ENCODE data around the gene SEC63. TPM values are rescaled to one million over a fixed set of nuclear protein-coding genes. Genes with fewer than 3 reads are reported as not detected.

Gene SEC63
- total RNA-seq, 4 donors from 2014 or later = 28.1 to 42.6 (median 32.9) TPM

GRCh38 chr6:107972413-107973096 lies 14.5 kb upstream of the SEC63 start:
- ATAC-seq = no peak

GRCh38 chr6:107971181-107971580 lies 13.2 kb upstream of the SEC63 start:
- H3K4me3 ChIP-seq = no peak overlapping the region
- 95% methylated on average over 6 of the region's 6 CpGs for WGBS, 2 donors (ENCODE audit: low coverage in 1 of 2)
- no peak overlapping the region for H3K27ac ChIP-seq
- ATAC-seq = no peak
- no peaks in the 10 kb centered on the region for H3K27me3 ChIP-seq
- TF ChIP-seq, protein P1, sequence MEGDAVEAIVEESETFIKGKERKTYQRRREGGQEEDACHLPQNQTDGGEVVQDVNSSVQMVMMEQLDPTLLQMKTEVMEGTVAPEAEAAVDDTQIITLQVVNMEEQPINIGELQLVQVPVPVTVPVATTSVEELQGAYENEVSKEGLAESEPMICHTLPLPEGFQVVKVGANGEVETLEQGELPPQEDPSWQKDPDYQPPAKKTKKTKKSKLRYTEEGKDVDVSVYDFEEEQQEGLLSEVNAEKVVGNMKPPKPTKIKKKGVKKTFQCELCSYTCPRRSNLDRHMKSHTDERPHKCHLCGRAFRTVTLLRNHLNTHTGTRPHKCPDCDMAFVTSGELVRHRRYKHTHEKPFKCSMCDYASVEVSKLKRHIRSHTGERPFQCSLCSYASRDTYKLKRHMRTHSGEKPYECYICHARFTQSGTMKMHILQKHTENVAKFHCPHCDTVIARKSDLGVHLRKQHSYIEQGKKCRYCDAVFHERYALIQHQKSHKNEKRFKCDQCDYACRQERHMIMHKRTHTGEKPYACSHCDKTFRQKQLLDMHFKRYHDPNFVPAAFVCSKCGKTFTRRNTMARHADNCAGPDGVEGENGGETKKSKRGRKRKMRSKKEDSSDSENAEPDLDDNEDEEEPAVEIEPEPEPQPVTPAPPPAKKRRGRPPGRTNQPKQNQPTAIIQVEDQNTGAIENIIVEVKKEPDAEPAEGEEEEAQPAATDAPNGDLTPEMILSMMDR (IDR thresholded peaks at IDR 0.05) = no peak
- no peak for TF ChIP-seq POLR2A (IDR thresholded peaks at IDR 0.05)
- no peak for TF ChIP-seq POLR2AphosphoS5 (IDR thresholded peaks at IDR 0.05)
- TF ChIP-seq EP300 (IDR thresholded peaks at IDR 0.05) = no peak
- H3K9me3 ChIP-seq = no peaks in the 10 kb centered on the region
- H3K4me1 ChIP-seq = no peaks in the 10 kb centered on the region
- no peaks in the 10 kb centered on the region for H3K36me3 ChIP-seq

More at GRCh38 chr6:107972413-107973096, 14.5 kb upstream of the SEC63 start:
- Histone ChIP-seq H3K27me3 (no peaks in the 10 kb centered on the region), H3K27ac (no peak overlapping the region), H3K4me3 (no peak overlapping the region), H3K36me3 (no peaks in the 10 kb centered on the region), H3K9me3 (no peaks in the 10 kb centered on the region), H3K4me1 (no peaks in the 10 kb centered on the region)
- 41 to 44% methylated on average over 4 to 8 of the region's 8 CpGs for WGBS, 2 donors (ENCODE audit: low coverage in 1 of 2)
- TF ChIP-seq POLR2A (IDR thresholded peaks at IDR 0.05) (no peak), EP300 (IDR thresholded peaks at IDR 0.05) (no peak), POLR2AphosphoS5 (IDR thresholded peaks at IDR 0.05) (no peak)
- TF ChIP-seq, protein P1 (IDR thresholded peaks at IDR 0.05) = no peak

- no peaks in the 10 kb centered on the region for H3K36me3 ChIP-seq
- H3K27ac ChIP-seq = no peak overlapping the region
- ATAC-seq = no peak
- no peak overlapping the region for H3K4me3 ChIP-seq
- no peaks in the 10 kb centered on the region for H3K27me3 ChIP-seq
- TF ChIP-seq POLR2A (IDR thresholded peaks at IDR 0.05) (no peak), EP300 (IDR thresholded peaks at IDR 0.05) (no peak), POLR2AphosphoS5 (IDR thresholded peaks at IDR 0.05) (no peak)
- TF ChIP-seq, protein P1 (IDR thresholded peaks at IDR 0.05) = no peak
- 100% methylated on average over 3 of the region's 5 CpGs; no CpG with 5 or more reads in 1 of the 2 donors for WGBS, 2 donors (ENCODE audit: low coverage in 1 of 2)
- no peaks in the 10 kb centered on the region for H3K9me3 ChIP-seq
- H3K4me1 ChIP-seq = no peaks in the 10 kb centered on the region
Observed at GRCh38 chr6:107970255-107970654, 12.2 kb upstream of the SEC63 start.

- TF ChIP-seq POLR2A (IDR thresholded peaks at IDR 0.05) (no peak), EP300 (IDR thresholded peaks at IDR 0.05) (no peak), POLR2AphosphoS5 (IDR thresholded peaks at IDR 0.05) (no peak)
- TF ChIP-seq, protein P1 (IDR thresholded peaks at IDR 0.05) = no peak
- H3K27ac ChIP-seq = no peak overlapping the region
- no peaks in the 10 kb centered on the region for H3K36me3 ChIP-seq
- H3K4me1 ChIP-seq = no peaks in the 10 kb centered on the region
- H3K9me3 ChIP-seq = no peaks in the 10 kb centered on the region
- no peak for ATAC-seq
- no peak overlapping the region for H3K4me3 ChIP-seq
- 49 to 80% methylated on average over 1 to 4 of the region's 5 CpGs for WGBS, 2 donors (ENCODE audit: low coverage in 1 of 2)
- H3K27me3 ChIP-seq = no peaks in the 10 kb centered on the region
Observed at GRCh38 chr6:107968081-107968480, 10.1 kb upstream of the SEC63 start.

DNA sequence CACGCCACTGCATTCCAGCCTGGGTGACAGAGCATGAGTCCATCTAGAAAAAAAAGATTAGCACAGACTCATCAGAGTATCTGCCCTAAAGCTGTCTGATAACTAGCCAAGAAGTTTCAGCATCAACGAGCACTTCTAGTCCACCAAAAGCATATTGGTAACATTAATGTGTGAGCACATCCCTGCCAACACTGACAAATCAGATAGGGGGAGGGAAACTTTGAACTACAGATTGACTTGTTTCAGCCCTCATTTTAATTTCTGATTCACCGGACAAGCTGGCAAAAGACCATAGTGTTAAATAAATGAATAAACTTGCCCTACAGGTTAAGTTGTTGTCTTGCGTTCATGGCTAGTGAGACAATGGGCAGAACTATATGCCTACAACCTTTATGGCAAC lies 7.7 kb upstream of the SEC63 start:
- Histone ChIP-seq H3K36me3 (no peaks in the 10 kb centered on the region), H3K27me3 (no peaks in the 10 kb centered on the region), H3K4me1 (no peaks in the 10 kb centered on the region), H3K27ac (no peak overlapping the region), H3K4me3 (no peak overlapping the region), H3K9me3 (no peaks in the 10 kb centered on the region)
- TF ChIP-seq EP300 (IDR thresholded peaks at IDR 0.05) = no peak
- TF ChIP-seq POLR2AphosphoS5 (IDR thresholded peaks at IDR 0.05) = no peak
- no peak for TF ChIP-seq POLR2A (IDR thresholded peaks at IDR 0.05)
- TF ChIP-seq, protein P1 (IDR thresholded peaks at IDR 0.05) = no peak
- WGBS, 2 donors (ENCODE audit: low coverage in 1 of 2) = 78 to 86% methylated on average over 3 to 4 of the region's 4 CpGs
- no peak for ATAC-seq
